ENCODE measurements around the gene C16orf87. TPM values are rescaled to one million over a fixed set of nuclear protein-coding genes. Genes with fewer than 3 reads are reported as not detected.

Gene C16orf87
- total and polyA plus RNA-seq, 2 donors from 2014 or later, result 7.2 to 11.2 TPM

DNA sequence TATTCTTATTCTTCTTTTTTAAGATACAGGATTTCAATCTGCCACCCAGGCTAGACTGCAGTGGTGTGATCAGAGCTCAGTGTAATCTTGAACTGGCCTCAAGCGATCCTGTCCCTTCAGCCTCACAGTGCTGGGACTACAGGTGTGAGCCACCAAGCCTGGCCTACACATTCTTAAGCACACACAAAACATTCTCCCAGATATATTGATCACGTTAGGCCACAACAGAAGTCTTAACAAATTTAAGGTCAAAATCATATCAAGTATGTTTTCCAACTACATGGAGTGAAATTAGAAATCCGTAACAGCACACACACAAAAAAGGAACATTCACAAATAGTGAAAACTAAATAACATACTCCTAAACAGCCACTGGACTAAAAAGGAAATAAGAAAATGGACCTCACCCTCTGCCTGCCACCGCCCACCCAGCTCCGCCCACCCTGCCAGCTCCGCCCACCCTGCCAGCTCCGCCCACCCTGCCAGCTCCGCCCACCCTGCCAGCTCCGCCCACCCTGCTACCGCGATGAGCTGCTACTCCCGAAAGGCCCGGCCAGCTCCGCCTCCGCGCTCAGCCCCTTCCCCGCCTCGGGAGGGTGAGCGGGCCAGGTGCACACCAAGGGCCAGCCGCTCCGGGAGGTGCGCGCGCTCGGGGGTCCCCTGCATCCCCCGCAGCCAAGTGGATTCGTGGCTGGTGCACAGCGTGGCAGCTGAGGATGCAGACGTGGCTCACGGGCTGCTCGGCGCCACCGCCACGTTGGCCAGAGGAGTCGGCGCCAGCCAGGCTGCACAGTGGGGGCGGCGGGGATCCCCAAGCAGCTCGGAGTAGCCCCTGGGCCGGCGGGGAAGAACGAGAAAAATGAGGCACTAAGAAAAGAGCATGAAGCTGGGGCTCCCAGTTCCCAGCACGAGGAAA, 41.2 kb downstream of the C16orf87 start:
- Histone ChIP-seq H3K9me3 (ENCODE audit: control insufficient read depth in 2 of 3, insufficient read depth in 1 of 3, low read length in 3 of 3) (peaks cover 0 to 2% (median 0%) of the 10 kb centered on the region in 3 donors), H3K9ac (ENCODE audit: low read length in 3 of 3) (peak overlapping the region in 1 of 3 donors; percentile 32), H3K27me3 (ENCODE audit: control insufficient read depth, insufficient read depth, low read length) (no peaks in the 10 kb centered on the region), H3K4me3 (ENCODE audit: low read length in 3 of 3) (peak overlapping the region; percentile 20 to 72 (median 64)), H3K36me3 (ENCODE audit: control insufficient read depth in 2 of 3, insufficient read depth in 3 of 3, low read length in 3 of 3) (no peaks in the 10 kb centered on the region), H3K27ac (ENCODE audit: low read depth in 2 of 2, low read length in 2 of 2) (no peak overlapping the region), H3K4me1 (ENCODE audit: control insufficient read depth in 2 of 3, insufficient read depth in 2 of 3, low read depth in 1 of 3, low read length in 3 of 3) (peaks cover 0 to 4% (median 0%) of the 10 kb centered on the region in 3 donors)
- peak; percentile 59 to 93 (median 77) for DNase-seq
- intact Hi-C loops (cut with DNase I), result no loop called here
- FAIRE-seq, result no peak
- TF ChIP-seq, protein P1, sequence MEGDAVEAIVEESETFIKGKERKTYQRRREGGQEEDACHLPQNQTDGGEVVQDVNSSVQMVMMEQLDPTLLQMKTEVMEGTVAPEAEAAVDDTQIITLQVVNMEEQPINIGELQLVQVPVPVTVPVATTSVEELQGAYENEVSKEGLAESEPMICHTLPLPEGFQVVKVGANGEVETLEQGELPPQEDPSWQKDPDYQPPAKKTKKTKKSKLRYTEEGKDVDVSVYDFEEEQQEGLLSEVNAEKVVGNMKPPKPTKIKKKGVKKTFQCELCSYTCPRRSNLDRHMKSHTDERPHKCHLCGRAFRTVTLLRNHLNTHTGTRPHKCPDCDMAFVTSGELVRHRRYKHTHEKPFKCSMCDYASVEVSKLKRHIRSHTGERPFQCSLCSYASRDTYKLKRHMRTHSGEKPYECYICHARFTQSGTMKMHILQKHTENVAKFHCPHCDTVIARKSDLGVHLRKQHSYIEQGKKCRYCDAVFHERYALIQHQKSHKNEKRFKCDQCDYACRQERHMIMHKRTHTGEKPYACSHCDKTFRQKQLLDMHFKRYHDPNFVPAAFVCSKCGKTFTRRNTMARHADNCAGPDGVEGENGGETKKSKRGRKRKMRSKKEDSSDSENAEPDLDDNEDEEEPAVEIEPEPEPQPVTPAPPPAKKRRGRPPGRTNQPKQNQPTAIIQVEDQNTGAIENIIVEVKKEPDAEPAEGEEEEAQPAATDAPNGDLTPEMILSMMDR (IDR thresholded peaks at IDR 0.05; ENCODE audit: borderline replicate concordance, extremely low read depth, insufficient read depth), result no peak

DNA sequence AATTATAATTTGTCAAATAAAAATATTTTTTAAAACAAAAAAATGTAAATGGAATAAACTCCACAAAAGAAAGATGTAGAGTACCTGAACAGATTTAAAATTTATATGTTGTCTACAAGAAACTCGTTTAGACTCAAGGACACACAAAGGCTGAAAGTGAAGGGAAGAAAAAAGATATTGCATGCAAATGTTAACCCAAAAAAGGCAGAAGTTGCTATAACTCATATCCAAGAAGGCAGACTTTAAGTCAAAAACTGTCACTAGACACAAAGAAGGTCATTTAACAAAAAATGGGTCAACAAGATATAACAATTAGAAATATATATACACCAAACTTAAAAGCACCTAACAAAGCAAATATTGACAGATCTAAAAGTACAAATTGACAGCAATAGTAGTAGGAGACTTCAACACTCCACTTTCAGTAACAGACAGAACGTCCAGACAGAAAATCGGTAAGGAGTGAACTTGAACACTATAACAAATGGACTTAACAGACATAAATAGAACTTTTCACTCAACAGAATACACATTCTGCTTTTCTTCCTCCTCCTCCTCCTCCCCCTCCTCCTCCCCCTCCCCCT, 42.0 kb downstream of the C16orf87 start:
- intact Hi-C loops (cut with DNase I), result no loop called here
- DNase-seq (no peak), FAIRE-seq (no peak)
- Histone ChIP-seq H3K9ac (ENCODE audit: low read length in 3 of 3) (no peak overlapping the region), H3K4me3 (ENCODE audit: low read length in 3 of 3) (no peak overlapping the region), H3K36me3 (ENCODE audit: control insufficient read depth in 2 of 3, insufficient read depth in 3 of 3, low read length in 3 of 3) (no peaks in the 10 kb centered on the region), H3K27me3 (ENCODE audit: control insufficient read depth, insufficient read depth, low read length) (no peaks in the 10 kb centered on the region), H3K4me1 (ENCODE audit: control insufficient read depth in 2 of 3, insufficient read depth in 2 of 3, low read depth in 1 of 3, low read length in 3 of 3) (peaks cover 0 to 4% (median 0%) of the 10 kb centered on the region in 3 donors), H3K27ac (ENCODE audit: low read depth in 2 of 2, low read length in 2 of 2) (no peak overlapping the region), H3K9me3 (ENCODE audit: control insufficient read depth in 2 of 3, insufficient read depth in 1 of 3, low read length in 3 of 3) (no peaks in the 10 kb centered on the region)
- TF ChIP-seq, protein P1 (IDR thresholded peaks at IDR 0.05; ENCODE audit: borderline replicate concordance, extremely low read depth, insufficient read depth), result no peak

DNA sequence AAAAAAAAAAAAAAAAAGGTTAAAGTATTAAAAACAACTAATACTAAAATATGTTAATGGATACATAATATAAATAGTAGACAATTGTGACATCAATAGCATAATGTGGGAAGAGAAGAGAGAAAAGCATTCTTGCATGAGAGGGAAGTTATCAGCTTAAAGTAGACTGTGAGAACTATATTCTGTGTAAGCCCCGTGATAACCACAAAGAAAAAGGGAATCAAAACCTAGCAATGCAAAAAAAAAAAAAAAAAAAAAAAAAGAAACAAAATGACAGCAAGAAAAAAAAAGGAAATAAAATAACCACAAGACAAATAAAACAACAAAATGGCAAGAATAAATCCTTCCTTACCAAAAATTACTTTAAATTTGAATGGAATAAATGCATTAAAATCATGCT, 43.1 kb downstream of the C16orf87 start:
- Histone ChIP-seq H3K9me3 (ENCODE audit: control insufficient read depth in 2 of 3, insufficient read depth in 1 of 3, low read length in 3 of 3) (no peaks in the 10 kb centered on the region), H3K27me3 (ENCODE audit: control insufficient read depth, insufficient read depth, low read length) (no peaks in the 10 kb centered on the region), H3K4me1 (ENCODE audit: control insufficient read depth in 2 of 3, insufficient read depth in 2 of 3, low read depth in 1 of 3, low read length in 3 of 3) (peaks cover 0 to 4% (median 0%) of the 10 kb centered on the region in 3 donors), H3K9ac (ENCODE audit: low read length in 3 of 3) (no peak overlapping the region), H3K4me3 (ENCODE audit: low read length in 3 of 3) (no peak overlapping the region), H3K36me3 (ENCODE audit: control insufficient read depth in 2 of 3, insufficient read depth in 3 of 3, low read length in 3 of 3) (no peaks in the 10 kb centered on the region), H3K27ac (ENCODE audit: low read depth in 2 of 2, low read length in 2 of 2) (no peak overlapping the region)
- FAIRE-seq, result no peak
- TF ChIP-seq, protein P1 (IDR thresholded peaks at IDR 0.05; ENCODE audit: borderline replicate concordance, extremely low read depth, insufficient read depth), result no peak
- DNase-seq, result no peak
- intact Hi-C loops (cut with DNase I), result no loop called here
